Stimulated activated CD8-positive, alpha-beta memory T cell treated with anti-CD3 and anti-CD28 coated beads, Interleukin-2, amount 100 ng/mL, for 48 hours (primary cell): ENCODE data around the gene MRPL20.
"Not testable (repeated sequence)": the region's sequence is repeated elsewhere in the genome, so short reads cannot be mapped to it uniquely, and the experiment has no call there.

Experiments used
- DNase-seq, 2 donors: peaks; one replicate each; pipeline ENCODE4 v3.0.0-alpha.2; 2020; ENCODE audit warnings: low read depth in 2 of 2

Gene MRPL20

DNA sequence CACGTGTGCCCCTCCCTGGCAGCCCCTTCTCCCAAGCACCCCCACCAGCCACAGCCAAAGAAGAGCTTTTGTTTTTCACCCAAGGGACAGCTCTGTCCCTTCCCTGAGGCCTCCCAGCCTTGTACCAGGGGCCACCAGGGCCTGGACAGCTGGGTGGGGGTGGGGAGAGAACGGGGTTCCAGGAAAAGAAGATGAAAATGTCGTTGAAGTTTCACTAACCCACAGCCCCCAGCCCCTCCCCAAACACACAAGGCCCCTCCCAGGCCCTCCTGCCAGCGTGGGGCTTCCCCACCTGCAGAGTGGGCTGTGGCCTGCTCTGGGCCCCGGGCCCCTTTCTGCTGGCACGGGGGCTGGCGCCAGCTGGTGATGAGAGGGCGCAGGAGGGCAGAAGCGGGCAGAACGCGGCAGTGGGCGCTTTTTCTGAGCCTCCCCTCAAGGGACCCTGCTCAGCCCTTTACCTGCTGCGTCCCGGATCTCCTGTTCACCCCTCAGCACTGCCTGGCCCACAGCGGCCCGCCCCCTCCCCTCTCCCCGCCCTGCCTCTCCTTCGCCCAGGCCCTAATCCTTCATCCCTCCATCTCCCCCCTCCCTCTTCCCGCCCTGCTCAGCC lies 19.5 kb upstream of the MRPL20 start:
- no peak for DNase-seq

DNA sequence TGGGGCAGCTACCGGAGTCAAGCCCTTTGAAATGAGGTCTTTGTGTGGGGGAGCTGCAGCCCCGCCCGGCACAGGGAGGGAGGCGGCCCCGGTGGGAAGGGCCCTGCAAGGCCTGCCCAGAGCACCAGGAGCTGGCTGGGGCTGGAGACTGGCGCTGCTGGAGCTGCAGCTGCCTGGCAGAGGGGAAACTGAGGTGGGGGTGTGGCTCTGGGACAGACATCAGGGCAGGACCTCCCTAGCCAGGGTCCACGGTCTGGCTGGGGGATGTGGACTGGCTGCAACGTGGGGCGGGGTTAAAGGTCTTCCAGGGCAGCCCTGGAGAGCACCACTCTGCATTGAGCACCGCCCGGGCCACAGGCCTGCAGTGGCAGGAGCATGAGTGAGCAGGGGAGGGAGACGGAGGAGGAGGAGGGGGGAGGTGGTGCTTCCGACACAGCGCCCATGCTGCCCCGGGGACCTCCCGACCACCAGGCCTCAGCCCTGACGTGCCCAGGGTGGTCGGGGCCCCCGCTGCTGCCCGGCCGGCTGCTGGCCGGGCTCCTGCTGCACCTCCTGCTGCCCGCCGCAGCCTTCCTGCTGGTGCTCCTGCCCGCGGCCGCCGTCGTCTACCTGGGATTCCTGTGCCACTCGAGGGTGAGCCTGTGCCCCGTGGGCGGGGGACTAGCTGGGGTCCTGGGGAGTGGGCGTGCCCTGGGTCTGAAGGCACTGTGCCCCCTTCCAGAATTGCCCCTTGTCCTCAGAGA lies 18.8 kb upstream of the MRPL20 start:
- DNase-seq = no peak

- no peak for DNase-seq
These were observed 18.3 kb upstream of the MRPL20 start for GRCh38 chr1:1425426-1425752.

GRCh38 chr1:1424707-1425106 lies 17.6 kb upstream of the MRPL20 start:
- DNase-seq = no peak

GRCh38 chr1:1423245-1423597 lies 16.1 kb upstream of the MRPL20 start:
- DNase-seq = no peak

DNA sequence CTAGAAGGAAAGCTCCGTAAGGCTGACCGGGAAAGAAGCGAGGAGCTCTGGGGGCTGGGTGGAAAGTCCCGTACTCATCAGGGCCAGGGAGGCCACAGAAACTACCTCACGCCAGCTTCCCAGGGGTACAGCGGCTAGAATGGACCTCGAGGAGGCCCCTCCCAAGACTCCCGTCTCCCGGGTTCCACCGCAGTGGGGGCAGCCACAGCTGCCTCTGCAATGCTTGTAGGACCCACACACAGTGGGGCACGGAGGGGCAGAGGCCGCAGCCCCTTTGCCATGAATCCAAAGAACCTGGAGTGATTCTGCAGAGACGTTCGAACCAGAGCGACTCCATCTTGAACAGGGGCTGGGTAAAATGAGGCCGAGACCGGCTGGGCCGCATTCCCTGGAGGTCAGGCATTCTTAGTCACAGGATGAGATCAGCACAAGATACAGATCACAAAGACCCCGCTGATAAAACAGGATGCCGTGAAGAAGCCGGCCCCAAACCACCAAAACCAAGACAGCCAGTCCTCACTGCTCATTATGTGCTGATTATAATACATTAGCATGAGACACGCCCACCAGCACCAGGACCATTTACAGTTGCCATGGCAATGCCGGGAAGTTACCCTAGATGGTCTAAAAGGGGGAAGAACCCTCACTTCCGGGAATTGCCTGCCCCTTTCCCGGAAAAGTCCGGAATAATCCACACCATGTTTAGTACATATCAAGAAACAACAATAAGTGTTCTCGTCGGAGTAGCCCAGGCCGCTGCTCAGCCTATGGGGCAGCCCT lies 15.6 kb upstream of the MRPL20 start:
- DNase-seq = no peak

- DNase-seq = no peak
These were observed 14.9 kb upstream of the MRPL20 start for GRCh38 chr1:1421907-1422464.

DNA sequence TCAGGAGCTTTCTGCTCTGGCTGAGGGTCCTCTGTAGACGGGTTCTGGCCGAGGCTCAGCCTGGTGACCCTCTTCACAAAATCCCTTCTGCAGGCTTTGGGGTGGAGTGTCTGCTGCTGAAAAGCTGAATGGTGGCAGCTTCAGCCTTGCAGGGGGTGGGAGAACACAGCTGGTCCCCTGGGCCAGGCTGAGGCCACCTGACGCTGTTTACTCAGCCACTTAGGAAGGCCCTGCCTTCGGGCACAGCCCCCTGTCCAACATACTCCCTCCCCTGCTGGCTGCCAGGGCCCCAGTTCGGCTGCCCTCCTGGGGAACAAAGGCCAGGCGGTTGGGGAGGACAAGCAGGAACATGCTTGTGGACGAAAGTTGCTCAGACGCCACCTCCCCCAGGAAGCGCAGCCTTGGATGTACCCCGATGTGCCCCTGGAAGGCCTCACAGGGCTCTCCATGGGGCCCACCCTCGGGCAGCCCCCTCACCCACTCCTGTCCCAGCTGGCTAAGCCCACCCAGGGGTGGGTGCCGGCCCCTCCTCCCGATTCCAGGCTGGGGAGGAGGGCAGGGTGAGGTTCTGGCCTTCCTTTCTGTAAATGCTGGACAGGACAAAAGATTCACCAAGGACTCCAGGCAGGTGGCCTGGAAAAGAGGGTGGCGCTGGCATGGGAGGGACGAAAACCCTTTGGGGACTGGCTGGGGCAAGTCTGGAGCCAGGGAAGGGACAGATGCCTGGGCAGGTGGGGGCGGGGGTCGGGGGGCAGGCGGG lies 14.2 kb upstream of the MRPL20 start, which contains the start of gene ANKRD65:
Gene ANKRD65 (minus strand): TSS at position 130 of the 760 bp plus-strand sequence. CDS start 271 bp downstream, outside the sequence.
- DNase-seq = no peak

- no peak for DNase-seq
These were observed 13.6 kb upstream of the MRPL20 start for GRCh38 chr1:1420654-1421141.

DNA sequence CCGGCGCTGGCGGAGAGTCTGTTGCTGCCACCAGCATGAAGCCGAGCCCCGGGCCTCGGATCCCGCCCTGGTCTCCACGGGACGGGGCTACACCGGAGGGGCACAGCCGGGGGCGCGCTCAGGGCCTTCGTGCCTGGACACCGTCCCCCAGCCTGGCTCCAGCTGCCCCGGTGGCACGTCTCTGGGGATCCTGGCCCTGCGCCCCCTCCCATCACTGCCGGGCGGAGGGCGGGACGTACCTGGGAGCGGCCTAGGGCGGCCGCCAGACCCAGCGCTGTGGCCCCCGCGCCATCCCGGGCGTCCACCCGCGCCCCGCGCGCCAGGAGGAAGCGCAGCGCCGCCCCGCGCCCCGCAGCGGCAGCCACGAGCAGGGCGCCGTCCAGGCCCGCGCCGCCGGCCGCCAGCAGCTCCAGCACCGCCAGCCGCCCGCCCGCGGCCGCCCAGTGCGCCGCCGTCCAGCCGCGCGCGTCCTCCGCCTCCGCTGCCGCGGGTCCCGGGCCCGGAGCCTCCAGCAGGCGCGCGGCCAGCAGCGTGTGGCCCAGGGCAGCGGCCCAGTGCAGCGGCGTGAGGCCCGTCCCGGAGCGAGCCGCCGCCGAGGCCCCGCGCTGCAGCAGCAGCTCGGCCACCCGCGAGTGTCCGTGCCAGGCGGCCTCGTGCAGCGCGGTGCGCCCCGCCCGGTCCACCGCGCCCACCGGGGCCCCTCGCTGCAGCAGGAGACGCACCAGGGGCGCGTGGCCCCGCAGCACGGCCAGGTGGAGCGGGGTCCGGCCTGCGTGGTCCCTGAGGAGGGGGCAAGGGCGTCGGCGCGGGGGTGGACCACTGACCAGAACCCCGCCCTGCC lies 12.9 kb upstream of the MRPL20 start:
- DNase-seq = no peak

GRCh38 chr1:1419363-1419812 lies 12.3 kb upstream of the MRPL20 start:
- DNase-seq = no peak

- DNase-seq = no peak
These were observed 11.6 kb upstream of the MRPL20 start for GRCh38 chr1:1418464-1419362.

- not testable (repeated sequence) for DNase-seq
These were observed 10.9 kb upstream of the MRPL20 start for GRCh38 chr1:1417825-1418463.

- not testable (repeated sequence) for DNase-seq
These were observed 10.3 kb upstream of the MRPL20 start for GRCh38 chr1:1417396-1417795.

DNA sequence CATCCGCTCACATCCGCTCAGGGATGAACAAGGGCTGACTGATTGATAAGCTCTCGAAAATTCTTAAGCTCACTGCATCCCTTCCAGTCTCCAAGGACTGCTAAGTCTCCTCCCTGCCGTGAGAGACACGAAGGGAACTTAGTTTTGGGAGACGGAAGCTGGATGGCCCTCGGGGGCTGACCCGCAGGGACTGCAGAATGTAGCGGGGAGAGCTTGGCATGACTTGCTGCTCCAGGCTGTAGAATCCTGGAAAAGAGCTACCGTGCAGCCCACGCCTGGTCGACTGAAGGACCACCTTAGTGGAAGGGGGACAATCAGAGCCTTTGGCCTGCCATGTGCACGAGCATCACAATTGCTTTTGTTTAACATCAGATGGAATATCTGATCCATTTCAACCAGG lies 8.7 kb upstream of the MRPL20 start:
- no peak for DNase-seq

DNA sequence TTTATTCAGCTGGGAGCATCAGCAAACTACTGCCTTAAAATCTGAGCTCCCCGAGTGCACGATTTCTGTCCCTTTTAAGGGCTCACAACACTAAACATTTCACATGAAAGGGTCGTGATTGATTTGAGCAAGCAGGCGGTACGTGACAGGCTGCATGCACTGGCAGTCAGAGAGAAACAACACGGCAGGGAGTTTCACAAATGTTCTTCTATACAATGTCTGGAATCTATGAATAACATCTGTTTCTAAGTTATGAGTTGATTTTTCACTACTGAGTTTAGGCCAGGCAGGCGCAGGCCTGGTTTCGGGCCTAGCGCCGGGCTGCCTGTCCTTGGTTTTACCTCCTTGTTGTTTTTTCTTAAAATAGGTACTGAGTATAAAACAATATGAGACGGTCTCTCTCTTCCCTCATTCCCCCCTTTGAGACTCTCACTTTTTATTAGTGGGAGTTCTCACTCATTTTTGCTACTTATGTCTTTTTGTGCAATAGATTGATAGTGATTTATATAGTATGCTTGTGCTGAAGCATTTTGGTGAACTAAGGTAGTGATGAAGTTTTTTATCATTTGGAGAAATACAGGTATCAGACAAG lies 5.3 kb upstream of the MRPL20 start:
- DNase-seq = not testable (repeated sequence)

DNA sequence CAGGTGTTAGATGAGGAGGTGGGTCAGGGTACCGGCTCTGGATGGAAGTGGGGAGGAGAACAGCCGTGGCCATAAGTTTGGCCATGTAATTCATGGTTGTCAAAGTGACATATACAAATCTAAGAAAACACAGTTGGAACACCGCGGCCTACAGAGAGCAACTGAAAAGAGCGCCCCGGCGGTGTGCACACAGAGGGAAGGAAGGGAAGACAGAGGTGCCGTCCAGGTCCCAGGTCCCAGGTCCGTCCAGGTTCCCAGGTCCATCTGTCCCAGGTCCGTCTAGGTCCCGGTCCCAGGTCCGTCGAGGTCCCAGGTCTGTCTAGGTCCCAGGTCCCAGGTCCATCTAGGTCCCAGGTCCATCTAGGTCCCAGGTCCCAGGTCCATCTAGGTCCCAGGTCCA lies 4.5 kb upstream of the MRPL20 start:
- DNase-seq = no peak

DNA sequence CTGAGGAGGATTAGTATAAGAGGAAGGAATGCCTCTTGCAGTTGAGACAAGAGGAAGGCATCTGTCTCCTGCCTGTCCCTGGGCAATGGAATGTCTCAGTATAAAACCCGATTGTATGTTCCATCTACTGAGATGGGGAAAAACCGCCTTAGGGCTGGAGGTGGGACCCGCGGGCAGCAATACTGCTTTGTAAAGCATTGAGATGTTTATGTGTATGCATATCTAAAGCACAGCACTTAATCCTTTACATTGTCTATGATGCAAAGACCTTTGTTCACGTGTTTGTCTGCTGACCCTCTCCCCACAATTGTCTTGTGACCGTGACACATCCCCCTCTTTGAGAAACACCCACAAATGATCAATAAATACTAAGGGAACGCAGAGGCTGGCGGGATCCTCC lies 3.1 kb upstream of the MRPL20 start:
- DNase-seq = not testable (repeated sequence)
